Heart right ventricle (tissue), 16 donors: ENCODE measurements around the gene VNN1. TPM values are rescaled to one million over a fixed set of nuclear protein-coding genes. Genes with fewer than 3 reads are reported as not detected.

Experiments
- ATAC-seq, 8 donors: fragments of 200-7000 bp; cut with Tn5 transposase; one replicate each; pipeline ENCODE4 v1.9.1; 2020; ENCODE audit warnings: mild to moderate bottlenecking in 8 of 8, moderate library complexity in 8 of 8, moderate number of reproducible peaks in 1 of 8
- DNase-seq, 2 donors: peaks; one replicate each; pipeline ENCODE4 v3.0.0-alpha.2; 2020
- H3K27ac ChIP-seq, 10 donors: fragments of 200-600 bp; sonication (generic) in 2 of 10; one replicate each; pipeline versions ENCODE4 v1.5.0 to v1.8.0; 2020 to 2022; ENCODE audit warnings: mild to moderate bottlenecking in 3 of 10
- H3K27me3 ChIP-seq, 7 donors: fragments of 200-600 bp; one replicate each; pipeline ENCODE4 v1.8.0; 2021 to 2022; ENCODE audit warnings: mild to moderate bottlenecking in 2 of 7
- H3K36me3 ChIP-seq, 9 donors: fragments of 200-600 bp; sonication (generic) in 1 of 9; one replicate each; pipeline versions ENCODE4 v1.5.0 to v1.8.0; 2020 to 2022; ENCODE audit warnings: mild to moderate bottlenecking in 2 of 9
- H3K4me1 ChIP-seq, 9 donors: fragments of 200-600 bp; sonication (generic) in 1 of 9; one replicate each; pipeline versions ENCODE4 v1.5.0 to v1.8.0; 2020 to 2022; ENCODE audit warnings: mild to moderate bottlenecking in 4 of 9
- H3K4me3 ChIP-seq, 10 donors: fragments of 200-600 bp; sonication (generic) in 2 of 10; one replicate each; pipeline versions ENCODE4 v1.5.0 to v1.8.0; 2020 to 2022; ENCODE audit warnings: mild to moderate bottlenecking in 7 of 10, moderate library complexity in 2 of 10
- H3K9me3 ChIP-seq, 11 donors: fragments of 200-600 bp in 10 of 11; sonication (generic) in 2 of 11; one replicate each; pipeline versions ENCODE4 v1.5.0 to v1.8.0; 2013 to 2022; ENCODE audit warnings: mild to moderate bottlenecking in 2 of 11, control low read depth in 1 of 11, moderate library complexity in 1 of 11
- CTCF ChIP-seq, 9 donors: fragments of 200-600 bp; sonication (generic) in 2 of 9; IDR thresholded peaks; one replicate each; pipeline versions ENCODE4 v1.5.0 to v1.8.0; 2021 to 2022; ENCODE audit warnings: antibody characterized with exemption in 9 of 9, mild to moderate bottlenecking in 5 of 9, moderate library complexity in 1 of 9
- WGBS, 2 donors: extraction: QIAGEN DNeasy Blood & Tissue Kit; methylation state at CpG; one replicate each; pipeline ENCODE4 v1.1.7; 2013; ENCODE audit warnings: inconsistent platforms in 1 of 2; 5-methylcytosine and 5-hydroxymethylcytosine counted together
- intact Hi-C, 10 donors: fragments of 100-400 bp; cut with DNase I; formaldehyde crosslinking; loops; one replicate each; pipeline versions ENCODE4 v1.11.1 to v1.14.2; 2022
- polyA plus RNA-seq, 2 donors: library from polyadenylated mRNA; stranded (reverse); fragments of 200-250 nt; gene quantifications; one replicate each; pipeline ENCODE4 v1.2.3, GENCODE V29; 2013
- total RNA-seq, 10 donors: library from RNA; stranded (reverse); fragmentation: NEBNext Ultra II Directional in 3 of 10; extraction: Animal tissue kit (Norgen Biotek cat#: 25700) in 3 of 10; gene quantifications; one replicate each; pipeline versions ENCODE4 v1.2.1 to v1.2.4, GENCODE V29; 2021 to 2023
- donor health status: Arrhythmogenic right ventricular cardiomyopathy.
- donor health status: ischemic (EF 13 %, LVEDD 7.1; RV severe dilation, severe dysfunction).
- donor health status: healthy with polysubstance abuse.
- donor health status: DM: no; HTN: yes; CAD: no.
- donor health status: DM: no; HTN: no; CAD: no.
- donor health status: ischemic (EF 25% LVEDD 6.9; RV normal size, moderate dysfunction).
- donor health status: ischemic (EF 25% LVEDD 5.7; RV mildly dilated, moderate dysfunction).
- donor health status: healthy.
- donor health status: DM: yes; HTN: yes; CAD: no.
- donor health status: Ischemic cardiomyopathy.
- donor health status: ischemic (EF 35%, LVEDD 5.7; RV mildly dilated, moderate dysfunction).
- donor health status: nonischemic (EF 11% LVEDD 7.7; RV severe dilation, severe dysfunction).
- donor health status: DM: yes; HTN: yes; CAD: no.
- donor health status: PGD.
- donor health status: ischemic (EF 29% LVEDD 5.4; RV normal size, mild dysfunction).
- donor health status: nonischemic (EF 23%, LVEDD 6.1; RV moderate dilation, normal function).

The VNN1 gene
- total and polyA plus RNA-seq, 12 donors, result 0.09 to 2.0 (median 0.34) TPM

GRCh38 chr6:132695773-132696172 lies 18.1 kb downstream of the VNN1 start:
- intact Hi-C loops, result no loop called here
- Histone ChIP-seq H3K36me3 (no peaks in the 10 kb centered on the region), H3K27ac (no peak overlapping the region), H3K27me3 (peaks cover 0 to 6% (median 0%) of the 10 kb centered on the region in 7 donors), H3K4me3 (no peak overlapping the region), H3K9me3 (peaks cover 0 to 23% (median 11%) of the 10 kb centered on the region in 11 donors), H3K4me1 (peaks cover 0 to 4% (median 0%) of the 10 kb centered on the region in 9 donors)
- no peak for DNase-seq
- TF ChIP-seq CTCF (IDR thresholded peaks at IDR 0.05), result no peak
- WGBS, 2 donors, result 19 to 39% methylated on average over 1 of the region's 1 CpG
- no peak for ATAC-seq

GRCh38 chr6:132693478-132693877 lies 20.4 kb downstream of the VNN1 start:
- H3K27ac ChIP-seq, result no peak overlapping the region
- DNase-seq (no peak), ATAC-seq (peak in 1 of 8 donors; percentile 25)
- TF ChIP-seq CTCF (IDR thresholded peaks at IDR 0.05), result no peak
- intact Hi-C loops, result no loop called here
- WGBS, 2 donors, result 60 to 69% methylated on average over 3 of the region's 3 CpGs
- H3K36me3 ChIP-seq, result no peaks in the 10 kb centered on the region
- no peak overlapping the region for H3K4me3 ChIP-seq
- H3K9me3 ChIP-seq, result peaks cover 0 to 23% (median 11%) of the 10 kb centered on the region in 11 donors
- peaks cover 0 to 4% (median 0%) of the 10 kb centered on the region in 9 donors for H3K4me1 ChIP-seq
- peaks cover 0 to 6% (median 0%) of the 10 kb centered on the region in 7 donors for H3K27me3 ChIP-seq

GRCh38 chr6:132690678-132691077 lies 23.2 kb downstream of the VNN1 start:
- intact Hi-C loops, result no loop called here
- no peak for ATAC-seq
- WGBS, 2 donors, result 89 to 90% methylated on average over 4 of the region's 4 CpGs

GRCh38 chr6:132687306-132687705 lies 26.5 kb downstream of the VNN1 start:
- Histone ChIP-seq H3K27me3 (peaks cover 0 to 5% (median 0%) of the 10 kb centered on the region in 7 donors), H3K4me1 (peaks cover 0 to 21% (median 0%) of the 10 kb centered on the region in 9 donors), H3K9me3 (peaks cover 0 to 3% (median 0%) of the 10 kb centered on the region in 11 donors), H3K27ac (peak overlapping the region in 1 of 10 donors; percentile 40), H3K4me3 (no peak overlapping the region), H3K36me3 (no peaks in the 10 kb centered on the region)
- ATAC-seq, result peak in 1 of 8 donors; percentile 42
- no peak for DNase-seq
- no peak for TF ChIP-seq CTCF (IDR thresholded peaks at IDR 0.05)
- intact Hi-C loops, result no loop called here
- WGBS, 2 donors, result 43 to 52% methylated on average over 5 of the region's 5 CpGs

More at GRCh38 chr6:132690678-132691077, 23.2 kb downstream of the VNN1 start:
- H3K27ac ChIP-seq, result no peak overlapping the region
- H3K36me3 ChIP-seq, result no peaks in the 10 kb centered on the region
- peaks cover 0 to 11% (median 0%) of the 10 kb centered on the region in 7 donors for H3K27me3 ChIP-seq
- no peak for DNase-seq
- no peak overlapping the region for H3K4me3 ChIP-seq
- no peak for TF ChIP-seq CTCF (IDR thresholded peaks at IDR 0.05)
- H3K9me3 ChIP-seq, result peaks cover 0 to 7% (median 2%) of the 10 kb centered on the region in 11 donors
- H3K4me1 ChIP-seq, result peaks cover 0 to 6% (median 0%) of the 10 kb centered on the region in 9 donors
